ENCODE measurements around the gene GPRC5B.

Gene GPRC5B

DNA sequence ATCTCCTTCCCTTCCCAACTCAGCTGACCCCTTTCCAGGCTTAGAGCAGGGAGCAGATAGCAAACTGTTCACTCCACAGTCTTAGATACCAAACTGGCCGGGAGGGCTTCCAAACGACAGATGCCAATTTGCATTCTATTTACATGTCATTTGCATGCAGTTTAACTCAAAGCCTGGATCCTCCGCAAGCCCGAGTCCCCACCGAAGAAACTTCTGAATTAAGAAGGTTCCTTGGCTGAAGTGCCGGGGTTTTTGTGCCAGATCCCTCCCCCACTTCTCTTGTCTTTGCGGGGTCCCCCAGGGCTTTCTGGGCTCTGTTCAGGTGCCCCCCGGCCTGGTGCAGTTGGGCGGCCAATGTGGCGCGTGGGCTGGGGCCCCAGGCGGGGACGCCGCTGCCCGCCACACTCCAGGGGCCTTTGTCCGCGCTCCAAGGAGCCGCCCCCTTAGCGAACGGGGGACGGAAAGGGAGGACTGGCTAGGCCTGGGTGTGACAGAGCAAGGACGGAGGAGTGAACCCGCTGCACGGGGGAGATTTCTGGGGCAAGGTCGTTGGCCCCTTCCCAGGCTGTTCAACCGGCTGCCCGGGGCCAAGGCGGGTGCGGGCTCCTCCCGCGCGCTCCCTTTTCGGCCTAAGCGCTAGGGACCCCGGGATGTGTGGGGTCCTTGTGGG lies 1.2 kb downstream of the GPRC5B start:
- TF ChIP-seq, protein P1, sequence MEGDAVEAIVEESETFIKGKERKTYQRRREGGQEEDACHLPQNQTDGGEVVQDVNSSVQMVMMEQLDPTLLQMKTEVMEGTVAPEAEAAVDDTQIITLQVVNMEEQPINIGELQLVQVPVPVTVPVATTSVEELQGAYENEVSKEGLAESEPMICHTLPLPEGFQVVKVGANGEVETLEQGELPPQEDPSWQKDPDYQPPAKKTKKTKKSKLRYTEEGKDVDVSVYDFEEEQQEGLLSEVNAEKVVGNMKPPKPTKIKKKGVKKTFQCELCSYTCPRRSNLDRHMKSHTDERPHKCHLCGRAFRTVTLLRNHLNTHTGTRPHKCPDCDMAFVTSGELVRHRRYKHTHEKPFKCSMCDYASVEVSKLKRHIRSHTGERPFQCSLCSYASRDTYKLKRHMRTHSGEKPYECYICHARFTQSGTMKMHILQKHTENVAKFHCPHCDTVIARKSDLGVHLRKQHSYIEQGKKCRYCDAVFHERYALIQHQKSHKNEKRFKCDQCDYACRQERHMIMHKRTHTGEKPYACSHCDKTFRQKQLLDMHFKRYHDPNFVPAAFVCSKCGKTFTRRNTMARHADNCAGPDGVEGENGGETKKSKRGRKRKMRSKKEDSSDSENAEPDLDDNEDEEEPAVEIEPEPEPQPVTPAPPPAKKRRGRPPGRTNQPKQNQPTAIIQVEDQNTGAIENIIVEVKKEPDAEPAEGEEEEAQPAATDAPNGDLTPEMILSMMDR (IDR thresholded peaks at IDR 0.05) = no peak

DNA sequence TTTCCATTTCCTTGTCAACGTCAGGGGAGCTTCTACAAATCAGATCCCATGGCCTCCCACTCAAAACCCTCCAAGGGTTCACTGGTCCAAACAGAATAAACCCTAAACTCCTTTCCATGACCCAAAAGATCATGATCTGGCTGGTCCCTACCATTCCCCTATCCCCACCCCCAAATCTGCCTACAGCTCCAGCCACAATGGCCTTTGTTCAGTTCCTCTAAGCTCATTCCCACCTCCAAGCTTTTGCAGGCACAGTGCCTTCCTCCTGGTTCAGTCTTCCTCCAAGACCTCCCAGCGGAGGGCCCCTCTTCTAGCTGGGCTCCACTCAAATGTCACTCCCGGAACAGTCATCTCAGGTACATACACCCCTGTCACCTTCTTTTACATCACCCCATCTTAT lies 2.0 kb downstream of the GPRC5B start:
- TF ChIP-seq, protein P1 (IDR thresholded peaks at IDR 0.05) = no peak

DNA sequence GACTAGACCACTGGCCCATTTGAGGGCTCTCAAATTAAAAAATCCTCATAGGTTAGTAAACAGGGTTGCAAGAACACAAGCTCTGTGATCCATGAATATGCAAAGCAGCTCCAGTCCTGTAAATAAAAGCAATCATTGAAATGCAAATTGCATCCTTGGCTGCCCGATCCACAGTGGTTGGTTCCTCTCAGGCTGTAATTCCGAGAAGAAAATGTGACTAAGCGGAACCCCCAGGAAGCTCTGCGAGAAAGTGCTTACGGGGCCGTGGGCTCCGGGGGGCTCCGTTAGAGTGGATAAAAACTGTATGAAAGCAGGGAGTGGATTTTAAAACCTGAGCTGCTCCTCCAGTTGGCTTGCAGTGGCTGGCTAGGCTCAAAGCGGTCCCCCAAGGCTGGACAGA lies 2.5 kb downstream of the GPRC5B start:
- TF ChIP-seq, protein P1 (IDR thresholded peaks at IDR 0.05) = no peak

DNA sequence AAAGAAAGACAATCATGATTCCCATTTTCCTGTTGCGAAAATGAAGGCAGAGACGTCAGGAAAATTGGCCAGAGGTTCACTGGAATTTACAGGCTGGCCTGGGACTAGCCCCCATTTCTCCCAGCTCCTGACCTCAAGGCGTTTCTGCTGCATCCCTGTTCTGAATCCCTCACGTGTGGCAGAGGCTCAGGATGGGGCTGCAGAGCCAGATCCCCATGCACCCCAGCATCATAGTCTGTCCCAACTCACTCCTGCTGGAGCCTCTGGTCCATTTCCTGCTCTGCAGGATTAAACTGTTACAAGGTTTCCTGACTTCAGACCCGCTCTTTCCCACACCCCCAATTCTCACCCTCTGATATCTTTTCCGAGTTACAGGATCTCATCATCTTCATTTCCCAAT lies 2.9 kb downstream of the GPRC5B start:
- TF ChIP-seq, protein P1 (IDR thresholded peaks at IDR 0.05) = no peak

DNA sequence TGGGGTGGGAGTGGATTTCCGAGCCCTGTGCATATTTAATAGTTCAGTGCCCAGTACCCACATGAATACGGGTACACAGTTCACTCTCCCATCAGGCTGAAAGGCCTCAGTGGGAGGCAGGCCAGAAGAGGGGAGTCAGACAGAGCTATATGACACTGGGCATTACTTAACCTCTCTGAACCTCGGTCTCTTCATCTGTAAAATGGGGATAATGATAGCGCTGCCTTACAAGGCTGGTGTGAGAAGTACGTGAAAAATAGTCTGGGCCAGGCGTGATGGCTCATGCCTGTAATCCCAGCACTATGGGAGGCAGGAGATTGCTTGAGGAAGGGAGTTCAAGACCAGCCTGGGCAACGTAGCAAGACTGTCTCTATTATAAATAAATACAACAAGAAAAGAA lies 3.6 kb downstream of the GPRC5B start:
- TF ChIP-seq, protein P1 (IDR thresholded peaks at IDR 0.05) = no peak

DNA sequence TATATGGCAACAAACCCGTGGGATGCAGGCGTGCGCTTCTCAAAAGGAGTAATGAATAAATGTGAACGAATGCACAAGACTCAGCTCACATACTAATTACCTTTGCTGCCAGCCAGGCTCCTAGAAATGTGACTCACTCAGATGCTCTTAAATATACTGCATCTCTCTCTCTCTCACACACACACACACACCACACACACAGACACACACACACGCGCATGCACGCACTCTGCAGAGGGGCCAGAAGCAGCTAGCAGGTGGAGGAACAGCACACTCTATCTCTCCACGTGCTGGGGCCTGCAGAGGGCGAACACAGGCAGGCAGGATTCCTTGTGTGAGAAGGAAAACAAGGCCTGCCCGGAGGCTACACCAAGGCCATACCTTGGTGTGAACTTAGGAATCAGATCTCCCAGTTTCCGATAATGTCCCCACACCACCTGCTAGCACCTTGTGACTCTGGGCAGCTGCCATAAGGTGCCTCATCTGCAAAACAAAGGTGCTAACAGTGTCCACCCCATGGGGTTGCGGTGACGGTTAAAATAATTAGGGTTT lies 5.3 kb downstream of the GPRC5B start:
- TF ChIP-seq, protein P1 (IDR thresholded peaks at IDR 0.05) = no peak

DNA sequence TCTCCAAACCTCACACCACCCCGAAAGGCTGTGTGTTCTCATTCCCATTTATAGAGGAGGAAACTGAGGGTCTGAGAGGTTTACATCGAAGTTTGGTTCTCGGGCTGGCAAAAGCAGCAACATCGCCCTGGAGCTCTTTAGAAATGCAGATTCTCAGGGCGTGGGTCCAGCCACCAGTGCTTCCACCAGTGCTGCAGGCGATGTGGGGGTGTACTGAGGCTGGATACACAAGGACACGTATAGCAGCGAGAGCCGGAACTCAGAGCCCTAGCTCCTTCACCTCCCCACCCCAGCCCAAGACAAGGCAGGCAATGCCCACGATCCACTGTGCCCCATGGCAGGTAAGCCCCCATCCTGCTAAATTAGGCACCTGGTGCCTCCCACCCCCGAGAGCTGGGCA lies 5.9 kb downstream of the GPRC5B start:
- TF ChIP-seq, protein P1 (IDR thresholded peaks at IDR 0.05) = no peak

All from LNCAP (cell line).